Skin epidermis (tissue), 12 donors: ENCODE measurements around the gene DSTYK.
"Not testable (repeated sequence)": the region's sequence is repeated elsewhere in the genome, so short reads cannot be mapped to it uniquely, and the experiment has no call there.

Experiments used
- H3K27ac ChIP-seq, 21 experiments: fragments of 200-600 bp; sonication (generic) in 11 of 21; one replicate each; pipeline ENCODE4 v1.5.0; 2020; ENCODE audit warnings: mild to moderate bottlenecking in 3 of 21, inconsistent platforms in 2 of 21, moderate library complexity in 2 of 21
- H3K4me3 ChIP-seq, 7 experiments: fragments of 200-600 bp; sonication (generic) in 2 of 7; one replicate each; pipeline ENCODE4 v1.5.0; 2020; ENCODE audit warnings: inconsistent platforms in 2 of 7, mild to moderate bottlenecking in 2 of 7, moderate library complexity in 1 of 7

Gene DSTYK

DNA sequence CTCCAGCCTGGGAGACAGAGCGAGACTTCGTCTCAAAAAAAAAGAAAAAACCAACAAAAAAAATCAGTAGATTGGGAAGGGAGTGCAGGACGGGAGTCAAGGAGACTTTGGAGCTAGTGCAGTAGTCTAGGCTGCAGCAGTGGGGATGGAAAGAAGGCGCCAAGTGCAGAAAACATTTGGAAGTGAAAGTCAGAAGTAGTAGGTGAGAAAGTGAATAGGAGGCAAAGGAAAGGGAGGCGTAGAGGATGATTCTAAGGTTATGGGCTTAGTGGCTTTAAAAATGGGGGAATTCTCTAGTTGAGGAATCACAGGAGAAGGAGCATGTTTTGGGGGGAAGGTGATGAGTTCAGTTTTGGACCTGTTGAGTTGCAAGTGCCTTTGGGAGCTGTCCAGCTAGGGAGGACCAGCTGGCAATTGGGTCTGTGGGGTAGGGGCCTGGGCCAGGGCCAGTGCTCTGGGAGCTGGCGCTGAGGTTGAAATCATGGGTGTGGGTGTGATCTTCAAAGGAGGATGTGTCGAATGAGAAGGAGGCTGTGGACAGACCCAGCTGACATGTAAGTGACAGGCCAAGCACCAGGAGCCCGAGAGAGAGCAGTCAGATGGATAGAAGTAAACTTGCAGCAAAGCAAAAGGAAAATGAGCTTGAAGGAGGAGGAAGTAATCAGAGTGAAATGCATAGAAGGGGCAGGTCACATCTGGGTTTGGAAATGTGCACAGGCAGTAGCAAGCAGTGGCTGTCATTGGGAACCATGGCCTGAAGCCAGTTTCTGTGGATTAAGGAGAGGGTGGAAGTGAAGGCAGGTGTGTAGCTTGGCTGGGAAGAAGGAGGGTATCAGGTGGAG, 32.1 kb upstream of the DSTYK start:
- Histone ChIP-seq H3K4me3 (no peak overlapping the region), H3K27ac (no peak overlapping the region)

DNA sequence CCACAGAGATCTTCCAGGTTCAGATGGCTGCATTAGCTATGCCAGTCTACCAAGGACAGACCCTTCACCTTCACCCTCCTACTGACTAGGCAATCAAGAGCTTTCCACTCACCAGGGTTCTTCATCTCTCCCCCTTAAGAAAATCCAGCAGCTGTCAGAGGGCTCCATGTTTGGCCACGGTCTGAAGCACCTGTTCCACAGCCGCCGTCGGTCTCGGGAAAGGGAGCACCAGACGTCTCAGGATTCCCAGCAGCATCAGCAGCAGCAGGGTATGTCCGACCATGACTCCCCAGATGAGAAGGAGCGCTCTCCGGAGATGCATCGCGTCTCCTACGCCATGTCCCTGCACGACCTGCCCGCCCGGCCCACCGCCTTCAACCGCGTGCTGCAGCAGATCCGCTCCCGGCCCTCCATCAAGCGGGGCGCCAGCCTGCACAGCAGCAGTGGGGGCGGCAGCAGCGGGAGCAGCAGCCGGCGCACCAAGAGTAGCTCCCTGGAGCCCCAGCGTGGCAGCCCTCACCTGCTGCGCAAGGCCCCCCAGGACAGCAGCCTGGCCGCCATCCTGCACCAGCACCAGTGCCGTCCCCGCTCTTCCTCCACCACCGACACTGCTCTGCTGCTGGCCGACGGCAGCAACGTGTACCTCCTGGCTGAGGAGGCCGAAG, 30.0 kb upstream of the DSTYK start:
- Histone ChIP-seq H3K4me3 (no peak overlapping the region), H3K27ac (no peak overlapping the region)

DNA sequence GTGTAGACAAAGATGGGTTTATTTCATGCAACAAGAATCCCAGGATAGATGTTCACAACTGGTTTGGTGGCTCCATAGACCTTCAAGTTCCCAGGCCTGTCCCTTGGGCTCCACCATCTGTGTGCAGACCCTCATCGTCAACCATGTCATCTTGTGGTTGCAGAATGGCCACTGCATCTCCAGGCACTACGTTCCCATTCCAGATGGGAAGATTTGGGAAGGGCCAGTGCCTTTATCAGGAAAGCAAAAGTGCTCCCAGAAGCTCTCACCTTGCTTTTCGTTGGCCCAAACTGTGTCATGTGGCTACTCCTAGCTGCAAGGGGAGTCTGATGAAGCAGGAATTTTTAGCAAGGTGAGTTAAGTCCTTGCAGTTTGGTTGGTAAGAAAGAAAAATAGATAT, 29.1 kb upstream of the DSTYK start:
- no peak overlapping the region for H3K27ac ChIP-seq

DNA sequence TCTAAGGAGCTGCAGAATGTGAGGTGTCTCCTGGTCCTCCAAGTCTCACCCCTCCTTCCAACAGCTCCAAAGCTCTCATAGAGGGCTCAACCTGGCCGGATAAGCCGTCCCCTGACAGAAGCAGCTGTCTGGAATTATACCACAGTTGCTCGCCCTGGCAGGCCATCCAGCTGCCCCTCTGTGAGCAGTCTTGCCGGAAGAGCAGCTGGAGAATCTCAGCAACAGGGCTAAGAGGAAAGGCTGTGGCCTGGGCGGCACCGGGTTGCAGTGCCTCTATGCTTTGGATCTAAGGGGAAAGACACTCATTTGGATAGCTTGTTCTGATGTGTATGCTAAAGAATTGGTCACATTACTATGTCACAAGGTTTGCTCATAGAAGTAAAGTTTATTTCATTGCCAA, 28.6 kb upstream of the DSTYK start:
- no peak overlapping the region for H3K4me3 ChIP-seq
- no peak overlapping the region for H3K27ac ChIP-seq

More for the DNA sequence above, 29.1 kb upstream of the DSTYK start:
- no peak overlapping the region for H3K4me3 ChIP-seq

DNA sequence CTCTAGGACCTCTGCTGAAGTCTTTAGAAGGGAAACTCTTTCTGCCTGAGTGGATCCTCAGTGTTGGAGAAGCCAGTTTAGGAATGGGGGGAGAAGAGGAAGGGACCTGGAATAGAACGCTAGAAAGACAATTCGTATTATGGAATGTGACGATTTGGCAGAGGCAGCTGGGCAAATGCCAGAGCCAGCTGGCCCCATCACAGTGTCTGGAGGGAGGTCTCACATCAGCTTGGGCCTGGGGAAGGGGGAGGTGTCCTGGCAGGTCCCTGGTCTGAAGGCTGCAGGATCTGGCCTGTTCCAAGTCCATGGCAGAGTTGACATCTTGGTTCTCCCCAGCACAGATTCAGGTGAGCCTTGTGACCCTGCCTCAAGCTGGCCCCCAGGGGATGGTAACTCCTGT, 27.6 kb upstream of the DSTYK start:
- Histone ChIP-seq H3K4me3 (no peak overlapping the region), H3K27ac (no peak overlapping the region)

DNA sequence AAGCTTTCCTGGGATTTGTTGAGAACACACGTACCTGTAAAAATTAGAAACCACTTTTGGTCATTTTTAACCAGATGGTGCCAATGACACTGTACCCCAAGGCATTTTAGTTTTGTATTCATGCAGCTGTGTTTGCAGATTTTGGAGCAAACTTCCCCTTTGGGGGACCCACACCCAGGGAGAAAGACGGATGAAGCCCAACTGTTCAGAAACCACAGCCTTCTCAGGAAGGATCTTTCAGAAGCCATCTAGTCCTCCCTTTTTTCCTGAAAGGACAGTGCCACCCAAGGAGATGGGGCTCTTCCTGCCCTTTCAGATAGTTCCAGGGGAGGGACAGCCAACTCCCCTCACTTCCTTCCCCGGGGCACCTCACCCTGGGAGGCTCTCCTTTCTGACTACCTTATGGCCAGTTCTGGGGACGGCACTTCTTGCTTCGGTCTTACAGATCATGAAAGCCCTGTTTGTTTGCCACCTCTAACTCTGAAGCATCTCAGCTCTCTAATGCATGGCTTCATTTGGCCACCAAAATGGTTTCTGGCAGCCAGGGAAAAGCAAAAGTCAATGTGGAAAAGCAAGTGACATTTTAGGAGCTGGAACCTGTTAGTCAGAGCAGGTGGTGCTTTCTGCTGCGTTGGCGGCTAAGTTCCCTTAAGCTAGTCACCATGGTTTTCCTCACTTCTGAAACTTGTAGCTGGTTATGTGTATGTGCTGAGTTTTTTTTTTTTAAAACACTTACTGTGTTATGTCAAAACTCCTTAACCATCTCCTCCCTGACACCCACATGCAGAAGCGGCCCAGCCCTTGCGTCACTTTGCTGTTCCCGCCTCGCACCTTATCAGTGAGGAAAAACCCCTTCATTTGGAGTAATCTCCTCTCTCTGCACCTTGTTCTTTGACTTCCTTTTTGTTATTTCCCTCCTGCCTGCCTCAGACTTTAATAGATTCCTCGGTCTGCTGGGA, 26.3 kb upstream of the DSTYK start:
- no peak overlapping the region for H3K27ac ChIP-seq
- no peak overlapping the region for H3K4me3 ChIP-seq

DNA sequence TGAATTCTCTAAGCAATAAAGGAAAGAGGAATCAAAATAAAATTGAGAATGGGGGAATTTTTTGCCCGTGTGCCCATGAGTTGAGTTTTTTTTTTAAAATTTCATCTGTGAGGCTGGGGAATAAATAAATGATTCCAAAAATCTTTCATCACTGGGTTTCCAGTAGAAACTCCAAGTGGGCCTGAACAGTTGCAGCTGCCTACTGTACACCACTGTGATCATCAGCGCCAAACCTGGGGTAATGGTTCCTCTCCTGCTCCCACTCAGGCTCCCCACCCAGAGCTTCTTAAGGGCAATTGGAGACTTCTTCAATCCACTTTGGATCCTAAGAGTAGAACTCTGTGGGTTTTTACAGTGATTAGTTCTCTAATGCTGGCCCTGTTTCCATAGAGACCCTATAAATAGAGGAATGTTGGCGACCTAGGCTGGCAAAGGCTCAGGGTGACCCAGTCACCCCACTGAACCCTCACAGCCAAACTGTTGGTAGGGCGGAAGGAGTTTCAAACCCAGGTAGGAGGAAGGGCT, 25.5 kb upstream of the DSTYK start:
- Histone ChIP-seq H3K27ac (no peak overlapping the region), H3K4me3 (no peak overlapping the region)

DNA sequence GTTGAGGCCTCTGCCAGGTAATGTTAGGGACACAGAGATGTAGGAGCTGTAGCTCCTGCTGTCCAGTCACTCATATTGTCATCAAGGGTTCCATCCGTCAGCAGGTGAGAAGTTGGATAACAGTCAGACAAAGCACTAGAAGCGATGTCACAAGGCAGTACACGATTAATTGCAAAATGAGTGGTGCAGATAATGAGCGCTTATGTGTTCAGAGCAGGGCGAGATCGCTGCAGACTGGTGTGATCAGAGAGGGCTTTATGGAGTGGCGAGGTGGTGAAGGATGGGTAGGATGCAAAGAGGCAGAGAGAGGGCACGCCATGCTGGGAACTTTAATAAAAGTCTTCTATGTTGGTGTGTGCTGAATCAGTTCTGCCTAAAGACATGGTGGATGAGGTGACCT, 25.0 kb upstream of the DSTYK start:
- Histone ChIP-seq H3K27ac (no peak overlapping the region), H3K4me3 (no peak overlapping the region)

DNA sequence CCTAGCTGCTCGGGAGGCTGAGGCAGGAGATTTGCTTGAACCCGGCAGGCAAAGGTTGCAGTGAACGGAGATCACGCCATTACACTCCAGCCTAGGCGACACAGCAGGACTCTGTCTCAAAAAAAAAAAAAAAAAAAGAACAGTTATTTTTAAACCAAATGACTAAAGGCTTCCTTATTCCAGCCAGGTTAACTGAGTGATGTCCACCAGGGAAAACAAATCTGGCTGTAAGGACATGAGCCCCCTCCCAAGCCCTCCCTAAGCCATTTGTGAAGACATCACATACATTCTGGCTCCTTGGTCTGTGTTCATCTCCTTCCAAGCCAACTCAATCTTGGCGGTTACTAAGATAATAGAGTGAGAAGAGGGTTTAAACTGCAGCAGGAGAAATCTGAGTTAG, 24.4 kb upstream of the DSTYK start:
- no peak overlapping the region for H3K4me3 ChIP-seq
- H3K27ac ChIP-seq, result no peak overlapping the region

DNA sequence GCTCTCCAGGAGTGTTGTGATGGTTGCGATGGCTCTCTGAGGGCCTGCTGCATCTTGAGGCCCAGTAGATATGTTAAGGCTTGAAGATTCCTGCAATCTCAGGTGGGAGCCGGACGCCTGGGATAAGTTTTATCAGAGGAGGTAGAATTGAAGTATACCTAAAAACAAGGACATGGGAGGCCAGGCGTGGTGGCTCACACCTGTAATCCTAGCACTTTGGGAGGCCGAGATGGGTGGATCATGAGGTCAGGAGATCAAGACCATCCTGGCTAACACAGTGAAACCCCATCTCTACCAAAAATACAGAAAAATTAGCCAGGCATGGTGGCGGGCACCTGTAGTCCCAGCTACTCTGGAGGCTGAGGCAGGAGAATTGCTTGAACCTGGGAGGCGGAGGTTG, 22.5 kb upstream of the DSTYK start:
- H3K27ac ChIP-seq, H3K4me3 ChIP-seq: not testable (repeated sequence)

DNA sequence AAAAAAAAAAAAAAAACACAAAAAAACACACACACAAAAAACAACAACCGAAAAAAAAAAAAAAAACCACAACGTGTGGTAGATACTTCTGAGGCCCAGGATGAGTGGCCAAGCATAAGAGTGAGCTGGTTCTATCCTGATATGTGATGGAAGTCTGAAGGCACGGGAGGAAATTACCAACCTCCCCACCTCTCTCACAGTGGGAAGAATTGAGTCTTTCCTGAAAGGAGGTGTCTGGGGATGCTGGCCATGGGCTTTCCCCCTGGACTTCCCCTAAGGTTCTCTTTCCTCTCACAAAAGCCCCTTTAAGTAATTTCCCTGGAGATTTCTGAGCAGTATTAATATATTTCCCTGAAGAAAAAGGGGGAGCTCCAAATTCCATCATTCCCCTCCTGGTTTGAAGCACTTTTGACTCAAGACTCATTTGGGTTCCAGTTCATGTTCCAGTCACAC, 21.5 kb upstream of the DSTYK start:
- no peak overlapping the region for H3K27ac ChIP-seq

DNA sequence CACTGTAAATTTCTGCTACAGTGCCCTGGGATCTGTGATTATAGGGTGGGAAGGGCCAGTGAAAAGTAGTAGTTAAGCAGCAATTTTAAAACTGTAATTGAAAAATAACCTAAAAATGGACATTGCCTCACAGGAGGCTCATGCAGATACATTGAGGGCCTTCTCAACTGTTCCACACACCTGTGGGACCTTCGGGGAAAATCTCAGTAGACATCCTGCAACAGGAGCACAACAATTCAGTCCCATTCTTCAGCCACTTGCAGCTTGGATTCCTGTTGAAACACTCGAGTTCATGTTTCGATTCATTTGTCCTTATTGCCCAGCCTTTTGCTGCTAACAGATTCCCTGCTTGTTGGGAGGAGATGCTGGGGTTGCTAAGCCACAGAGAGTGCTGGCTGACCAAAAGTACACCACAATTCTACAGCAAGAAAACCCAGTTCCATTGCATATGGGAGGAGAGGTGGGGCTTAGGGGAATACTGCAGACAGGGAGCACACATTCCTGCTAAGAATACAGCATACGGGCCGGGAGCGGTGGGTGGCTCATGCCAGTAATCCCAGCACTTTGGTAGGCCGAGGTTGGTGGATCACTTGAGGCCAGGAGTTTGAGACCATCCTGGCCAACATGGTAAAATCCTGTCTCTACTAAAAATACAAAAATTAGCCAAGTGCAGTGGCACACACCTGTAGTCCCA, 20.8 kb upstream of the DSTYK start:
- H3K27ac ChIP-seq, result no peak overlapping the region
- no peak overlapping the region for H3K4me3 ChIP-seq

More for the DNA sequence above, 21.5 kb upstream of the DSTYK start:
- H3K4me3 ChIP-seq, result no peak overlapping the region

DNA sequence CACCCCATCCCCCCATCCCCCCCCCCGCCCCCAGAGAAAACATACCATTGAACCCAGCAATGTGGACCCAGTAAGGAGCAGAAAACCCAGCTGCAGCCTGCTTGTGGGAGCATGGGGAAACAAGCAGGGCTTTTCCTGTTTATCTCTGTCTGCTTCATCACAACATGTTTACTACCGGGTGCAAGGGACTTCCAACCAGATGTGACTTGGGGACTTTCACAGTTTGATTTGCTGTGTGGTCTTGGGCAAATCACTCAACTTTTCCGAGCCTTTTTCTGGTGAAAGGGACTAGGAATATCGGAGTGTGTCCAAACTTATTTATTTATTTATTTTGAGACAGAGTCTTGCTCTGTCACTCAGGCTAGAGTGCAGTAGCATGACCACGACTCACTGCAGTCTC, 19.5 kb upstream of the DSTYK start:
- Histone ChIP-seq H3K27ac (no peak overlapping the region), H3K4me3 (no peak overlapping the region)

DNA sequence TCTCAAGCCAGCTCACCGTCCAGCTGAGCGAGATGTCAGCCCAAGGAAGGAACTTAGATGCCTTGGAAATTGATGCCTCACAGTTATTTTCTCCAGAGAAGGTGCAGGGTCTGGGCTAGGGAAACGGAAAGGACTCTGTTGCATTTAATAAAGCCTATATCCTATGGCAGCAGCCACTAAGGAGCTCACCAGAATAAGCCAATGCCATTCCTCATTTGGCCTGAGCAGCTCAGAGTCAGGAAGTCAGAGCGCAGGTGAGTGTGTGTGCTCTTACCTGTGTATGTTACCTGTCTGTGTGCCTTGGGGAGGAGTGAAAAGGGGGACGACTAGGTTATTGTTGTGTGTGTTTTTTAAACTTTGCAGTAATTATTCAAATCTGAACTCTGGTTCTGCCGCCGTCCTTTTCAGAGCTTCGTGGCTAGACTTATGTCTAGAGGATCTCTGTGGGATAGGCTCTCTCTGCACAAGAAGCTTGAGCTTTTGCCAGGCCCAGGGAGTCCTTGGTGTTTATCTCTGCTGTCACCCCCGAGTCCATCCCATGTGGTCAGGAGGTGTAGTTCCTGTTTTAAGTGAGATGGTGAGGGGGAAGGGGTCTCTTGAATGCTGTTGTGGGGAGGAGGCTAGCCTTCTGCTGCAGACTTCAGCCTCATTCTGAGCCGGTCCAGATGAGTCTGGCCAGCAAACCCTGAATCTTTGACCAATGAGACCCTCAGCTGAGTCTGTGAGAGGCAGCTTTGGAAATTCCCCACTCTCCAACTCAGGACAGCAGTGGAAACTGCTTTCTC, 18.6 kb upstream of the DSTYK start:
- H3K4me3 ChIP-seq, result peak overlapping the region in 5 of 7 experiments; percentile 43 to 56 (median 46)
- peak overlapping the region in 4 of 21 experiments; percentile 1 to 43 (median 16) for H3K27ac ChIP-seq

DNA sequence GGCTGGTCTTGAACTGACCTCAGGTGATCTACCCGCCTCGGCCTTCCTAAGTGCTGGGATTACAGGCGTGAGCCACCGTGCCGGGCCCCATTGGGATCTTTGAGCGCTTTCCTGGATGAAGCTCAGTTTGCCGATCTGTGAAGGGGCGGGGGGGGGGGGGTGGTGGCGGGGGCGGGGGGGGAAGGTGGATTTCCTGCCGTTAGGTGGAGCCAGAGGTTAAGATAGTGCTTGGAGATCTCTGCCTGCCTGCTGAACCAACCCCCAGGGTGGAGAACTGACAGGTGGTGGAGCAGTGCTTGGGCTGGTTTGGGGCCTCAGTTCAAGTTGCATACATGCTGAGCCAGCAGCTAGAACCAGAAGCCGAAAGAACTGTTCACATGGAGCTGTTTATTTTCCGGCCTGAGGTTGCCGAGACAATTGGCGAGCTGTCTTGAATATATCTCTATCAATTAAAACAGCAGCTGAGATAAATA, 17.9 kb upstream of the DSTYK start:
- Histone ChIP-seq H3K27ac (peak overlapping the region in 5 of 21 experiments; percentile 7 to 49 (median 17)), H3K4me3 (peak overlapping the region; percentile 40 to 56 (median 46))

DNA sequence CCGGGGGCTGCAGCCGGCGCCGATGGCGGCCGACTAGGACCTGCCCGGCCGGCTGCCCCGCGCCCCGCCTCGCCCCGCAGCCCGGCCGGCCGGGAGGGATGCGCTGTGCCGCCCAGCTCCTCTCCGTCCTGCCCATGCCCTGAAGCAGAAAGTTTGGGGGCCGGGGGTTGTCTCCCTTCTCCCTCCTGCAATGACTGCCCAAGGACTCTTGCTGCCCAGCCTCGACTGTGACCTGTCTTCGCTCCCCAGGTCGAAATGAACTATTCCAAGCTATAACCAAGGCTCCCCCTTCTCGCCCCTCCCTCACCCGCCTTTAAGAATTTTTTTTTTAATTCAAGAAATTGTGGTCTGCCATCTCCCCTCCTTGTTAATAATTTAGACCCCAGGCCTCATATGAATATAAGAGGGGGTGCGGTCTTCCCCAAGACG, 16.6 kb upstream of the DSTYK start:
- Histone ChIP-seq H3K4me3 (peak overlapping the region; percentile 40 to 56 (median 46)), H3K27ac (peak overlapping the region in 1 of 21 experiments; percentile 16)

DNA sequence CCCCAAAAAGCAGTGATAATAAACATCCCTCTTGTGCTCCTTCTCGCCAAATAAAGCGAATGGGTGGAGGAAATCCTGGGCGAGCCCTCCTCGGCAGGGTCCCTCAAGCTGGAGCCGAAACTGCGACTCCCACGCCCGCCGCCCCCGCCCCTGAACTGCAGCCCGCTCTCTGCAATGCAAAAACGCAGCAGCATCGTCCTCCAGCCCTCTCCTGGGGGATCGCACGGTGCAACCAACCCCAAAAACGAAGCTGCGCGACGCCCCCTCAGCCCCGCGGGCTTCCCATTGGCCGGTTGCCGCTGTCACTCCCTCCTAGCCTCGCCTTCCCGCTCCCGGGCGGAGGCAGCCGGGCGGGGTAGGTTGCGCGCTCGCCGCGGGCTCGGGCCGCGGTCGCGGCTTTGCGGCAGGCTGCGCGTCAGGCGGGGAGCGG, 16.1 kb upstream of the DSTYK start, which contains the start of gene TMCC2:
Gene TMCC2 (plus strand): TSS at position 363 of the 430 bp plus-strand sequence. CDS start 619 bp downstream, outside the sequence.
- peak within 1 kb of the TSS in 11 of 21 experiments; percentile 18 to 64 (median 48) for H3K27ac ChIP-seq
- peak within 1 kb of the TSS; percentile 40 to 56 (median 47) for H3K4me3 ChIP-seq
